GM23338 (cell line): ENCODE measurements around the gene OR51A7. TPM values are rescaled to one million over a fixed set of nuclear protein-coding genes. Genes with fewer than 3 reads are reported as not detected.

Experiments
- ATAC-seq: fragments of 200-7000 bp; cut with Tn5 transposase; 3 replicates; pipeline ENCODE4 v1.9.1; 2020
- DNase-seq: peaks from one replicate; pipeline ENCODE4 v3.0.0-alpha.2; 2015; ENCODE audit warnings: low spot score
- H2AFZ ChIP-seq: fragments of 200-600 bp; sonication (generic); 2 replicates; pipeline ENCODE4 v1.8.0; 2016; ENCODE audit warnings: antibody characterized with exemption, mild to moderate bottlenecking, moderate library complexity
- H3F3A ChIP-seq: fragments of 200-600 bp; sonication (generic); replicated peaks from 2 replicates; pipeline ENCODE4 v1.8.0; 2017; ENCODE audit warnings: antibody characterized with exemption, mixed run types, low read depth
- H3K27ac ChIP-seq: fragments of 200-600 bp; sonication (generic); 2 replicates; pipeline ENCODE4 v1.6.1; 2016; ENCODE audit warnings: low read depth
- H3K27me3 ChIP-seq: fragments of 200-600 bp; sonication (generic); 2 replicates; pipeline ENCODE4 v1.8.0; 2016; ENCODE audit warnings: mild to moderate bottlenecking, mixed run types, moderate library complexity; ENCODE audit not compliant: insufficient read depth
- H3K36me3 ChIP-seq: fragments of 200-600 bp; sonication (generic); 2 replicates; pipeline ENCODE4 v1.8.0; 2016; ENCODE audit warnings: mild to moderate bottlenecking; ENCODE audit not compliant: insufficient read depth
- H3K4me1 ChIP-seq: fragments of 200-600 bp; sonication (generic); 2 replicates; pipeline ENCODE4 v1.8.0; 2016; ENCODE audit warnings: mild to moderate bottlenecking, moderate library complexity; ENCODE audit not compliant: insufficient read depth
- H3K4me2 ChIP-seq: fragments of 200-600 bp; sonication (generic); 2 replicates; pipeline ENCODE4 v1.7.1; 2017; ENCODE audit warnings: mixed run types
- H3K4me3 ChIP-seq: fragments of 200-600 bp; sonication (generic); 2 replicates; pipeline ENCODE4 v1.6.1; 2016; ENCODE audit warnings: mixed run types
- H3K79me2 ChIP-seq: fragments of 200-600 bp; sonication (generic); replicated peaks from 2 replicates; pipeline ENCODE4 v1.8.0; 2017; ENCODE audit warnings: mild to moderate bottlenecking; ENCODE audit not compliant: insufficient read depth
- H3K9me2 ChIP-seq: fragments of 200-600 bp; sonication (generic); 2 replicates; pipeline ENCODE4 v1.8.0; 2017; ENCODE audit not compliant: insufficient read depth
- H4K20me1 ChIP-seq: fragments of 200-600 bp; sonication (generic); replicated peaks from 2 replicates; pipeline ENCODE4 v1.8.0; 2017; ENCODE audit warnings: mild to moderate bottlenecking; ENCODE audit not compliant: insufficient read depth
- H3K27ac Mint-ChIP-seq: 2 replicates; pipeline ENCODE4 v1.8.0; 2020; ENCODE audit warnings: inconsistent platforms, mild to moderate bottlenecking, moderate library complexity, mixed read lengths
- H3K27me3 Mint-ChIP-seq: 3 replicates; pipeline ENCODE4 v1.8.0; 2022; ENCODE audit warnings: low read depth, mild to moderate bottlenecking, moderate library complexity, mixed read lengths, inconsistent platforms; ENCODE audit not compliant: insufficient read depth, poor library complexity
- H3K36me3 Mint-ChIP-seq: 3 replicates; pipeline ENCODE4 v1.8.0; 2021; ENCODE audit warnings: low read depth, mild to moderate bottlenecking, inconsistent platforms, moderate library complexity, mixed read lengths
- H3K4me1 Mint-ChIP-seq: 3 replicates; pipeline ENCODE4 v1.8.0; 2020; ENCODE audit warnings: mild to moderate bottlenecking, inconsistent platforms, mixed read lengths
- H3K4me3 Mint-ChIP-seq: 3 replicates; pipeline ENCODE4 v1.8.0; 2021; ENCODE audit warnings: moderate library complexity, mild to moderate bottlenecking, inconsistent platforms, mixed read lengths
- H3K9me3 Mint-ChIP-seq: 3 replicates; pipeline ENCODE4 v1.8.0; 2020; ENCODE audit warnings: moderate library complexity, mild to moderate bottlenecking, inconsistent platforms, mixed read lengths
- CREB1 ChIP-seq: fragments of 250-450 bp; sonication (Bioruptor Pico); IDR thresholded peaks from 2 replicates; pipeline ENCODE4 v1.5.0; 2020; ENCODE audit warnings: low read depth, mild to moderate bottlenecking, moderate library complexity
- CTCF ChIP-seq, 2 experiments: fragments of 200-600 bp in 1 of 2; sonication (generic) in 1 of 2; conservative IDR thresholded peaks; 2 replicates each; pipeline versions ENCODE4 v1.5.1 to v1.6.1; 2016 to 2017; ENCODE audit warnings: antibody characterized with exemption in 2 of 2, low read depth in 2 of 2, mild to moderate bottlenecking in 2 of 2, moderate library complexity in 1 of 2
- EZH2 ChIP-seq: fragments of 200-600 bp; sonication (generic); IDR thresholded peaks from one replicate; pipeline ENCODE4 v1.8.0; 2017; ENCODE audit warnings: antibody characterized with exemption, mild to moderate bottlenecking, low read depth; ENCODE audit not compliant: unreplicated experiment
- EZH2phosphoT487 ChIP-seq: fragments of 200-600 bp; sonication (generic); IDR thresholded peaks from one replicate; pipeline ENCODE4 v1.8.1; 2018; ENCODE audit warnings: antibody characterized with exemption; ENCODE audit not compliant: unreplicated experiment
- JUNB ChIP-seq: IDR thresholded peaks from one replicate; pipeline ENCODE4 v1.6.1; 2016; ENCODE audit warnings: antibody characterized with exemption; ENCODE audit not compliant: unreplicated experiment
- NANOG ChIP-seq: IDR thresholded peaks from 2 replicates; pipeline ENCODE4 v1.6.1; 2016; ENCODE audit warnings: antibody characterized with exemption, borderline replicate concordance
- POLR2AphosphoS5 ChIP-seq: IDR thresholded peaks from 2 replicates; pipeline ENCODE4 v1.6.1; 2016; ENCODE audit warnings: antibody characterized with exemption, low read depth
- STAT1 ChIP-seq: IDR thresholded peaks from one replicate; pipeline ENCODE4 v1.6.1; 2016; ENCODE audit warnings: antibody characterized with exemption; ENCODE audit not compliant: unreplicated experiment
- ZNF114 ChIP-seq: fragments of 250-450 bp; sonication (Bioruptor Pico); IDR thresholded peaks from 2 replicates; pipeline ENCODE4 v1.5.0; 2020; ENCODE audit warnings: mild to moderate bottlenecking, moderate library complexity
- ZNF331 ChIP-seq: fragments of 250-450 bp; sonication (Bioruptor Pico); IDR thresholded peaks from 2 replicates; pipeline ENCODE4 v1.5.0; 2020; ENCODE audit warnings: low read depth, mild to moderate bottlenecking, moderate library complexity
- polyA plus RNA-seq: library from polyadenylated mRNA; unstranded; fragments of >200 nt; fragmentation: Nextera tagmentation; extraction: Ambion mirVana; gene quantifications from 2 replicates; pipeline ENCODE4 v1.2.1, GENCODE V29; 2016
- total RNA-seq: library from RNA; depleted of rRNA; stranded (reverse); fragments of >200 nt; shearing (Covaris generic); gene quantifications from 2 replicates; pipeline ENCODE4 v1.2.3, GENCODE V29; 2014
- TF ChIP-seq, protein P1 (sequence below): IDR thresholded peaks from one replicate; pipeline ENCODE4 v1.6.1; 2018; ENCODE audit warnings: antibody characterized with exemption; ENCODE audit not compliant: unreplicated experiment
- TF ChIP-seq, protein P2 (sequence below): fragments of 250-450 bp; sonication (Bioruptor Pico); IDR thresholded peaks from 2 replicates; pipeline ENCODE4 v1.5.0; 2020; ENCODE audit warnings: mild to moderate bottlenecking, moderate library complexity
- TF ChIP-seq, protein P3 (sequence below): IDR thresholded peaks from 2 replicates; pipeline ENCODE4 v1.6.1; 2016; ENCODE audit warnings: antibody characterized with exemption

OR51A7 gene
- total and polyA plus RNA-seq, 2 experiments from 2014 or later = not detected

DNA sequence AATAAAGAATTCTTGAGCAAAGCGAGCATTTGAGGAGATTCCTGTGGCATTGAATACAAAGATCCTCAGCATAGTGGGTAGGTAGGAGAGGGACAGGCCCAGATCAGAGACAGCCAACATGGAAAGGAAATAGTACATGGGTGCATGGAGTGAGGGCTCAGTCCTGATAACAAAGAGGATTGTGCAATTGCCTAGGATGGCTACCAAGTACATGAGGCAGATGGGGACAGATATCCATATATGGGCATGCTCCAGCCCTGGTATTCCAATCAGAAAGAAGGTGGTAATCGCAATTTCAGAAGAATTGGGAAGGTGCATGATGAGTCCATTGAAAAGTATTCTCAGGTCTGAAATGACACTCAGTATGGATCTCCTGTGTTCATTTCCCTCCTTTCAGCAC, 13.3 kb upstream of the OR51A7 start:
- H3K79me2 ChIP-seq = no peaks in the 10 kb centered on the region
- no peaks in the 10 kb centered on the region for H3K4me1 ChIP-seq
- ATAC-seq (no peak), DNase-seq (no peak)
- H3K9me2 ChIP-seq = peaks cover 7% of the 10 kb centered on the region
- Mint-ChIP-seq H3K27me3 (no peaks in the 10 kb centered on the region), H3K4me3 (no peak overlapping the region), H3K4me1 (no peaks in the 10 kb centered on the region), H3K27ac (no peak overlapping the region), H3K9me3 (no peaks in the 10 kb centered on the region), H3K36me3 (no peaks in the 10 kb centered on the region)
- H3K27ac ChIP-seq = no peak overlapping the region
- no peaks in the 10 kb centered on the region for H3K27me3 ChIP-seq
- H3K4me3 ChIP-seq = no peak overlapping the region
- H2AFZ ChIP-seq = no peak overlapping the region
- no peak for TF ChIP-seq POLR2AphosphoS5
- no peak for TF ChIP-seq NANOG
- no peak for TF ChIP-seq JUNB
- no peak for TF ChIP-seq CREB1 (CRISPR knock-in tag)
- TF ChIP-seq, protein P1, sequence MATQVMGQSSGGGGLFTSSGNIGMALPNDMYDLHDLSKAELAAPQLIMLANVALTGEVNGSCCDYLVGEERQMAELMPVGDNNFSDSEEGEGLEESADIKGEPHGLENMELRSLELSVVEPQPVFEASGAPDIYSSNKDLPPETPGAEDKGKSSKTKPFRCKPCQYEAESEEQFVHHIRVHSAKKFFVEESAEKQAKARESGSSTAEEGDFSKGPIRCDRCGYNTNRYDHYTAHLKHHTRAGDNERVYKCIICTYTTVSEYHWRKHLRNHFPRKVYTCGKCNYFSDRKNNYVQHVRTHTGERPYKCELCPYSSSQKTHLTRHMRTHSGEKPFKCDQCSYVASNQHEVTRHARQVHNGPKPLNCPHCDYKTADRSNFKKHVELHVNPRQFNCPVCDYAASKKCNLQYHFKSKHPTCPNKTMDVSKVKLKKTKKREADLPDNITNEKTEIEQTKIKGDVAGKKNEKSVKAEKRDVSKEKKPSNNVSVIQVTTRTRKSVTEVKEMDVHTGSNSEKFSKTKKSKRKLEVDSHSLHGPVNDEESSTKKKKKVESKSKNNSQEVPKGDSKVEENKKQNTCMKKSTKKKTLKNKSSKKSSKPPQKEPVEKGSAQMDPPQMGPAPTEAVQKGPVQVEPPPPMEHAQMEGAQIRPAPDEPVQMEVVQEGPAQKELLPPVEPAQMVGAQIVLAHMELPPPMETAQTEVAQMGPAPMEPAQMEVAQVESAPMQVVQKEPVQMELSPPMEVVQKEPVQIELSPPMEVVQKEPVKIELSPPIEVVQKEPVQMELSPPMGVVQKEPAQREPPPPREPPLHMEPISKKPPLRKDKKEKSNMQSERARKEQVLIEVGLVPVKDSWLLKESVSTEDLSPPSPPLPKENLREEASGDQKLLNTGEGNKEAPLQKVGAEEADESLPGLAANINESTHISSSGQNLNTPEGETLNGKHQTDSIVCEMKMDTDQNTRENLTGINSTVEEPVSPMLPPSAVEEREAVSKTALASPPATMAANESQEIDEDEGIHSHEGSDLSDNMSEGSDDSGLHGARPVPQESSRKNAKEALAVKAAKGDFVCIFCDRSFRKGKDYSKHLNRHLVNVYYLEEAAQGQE = no peak
- no peak for TF ChIP-seq STAT1
- TF ChIP-seq ZNF331 (CRISPR knock-in tag) = no peak
- TF ChIP-seq EZH2phosphoT487 = no peak
- TF ChIP-seq, protein P2, sequence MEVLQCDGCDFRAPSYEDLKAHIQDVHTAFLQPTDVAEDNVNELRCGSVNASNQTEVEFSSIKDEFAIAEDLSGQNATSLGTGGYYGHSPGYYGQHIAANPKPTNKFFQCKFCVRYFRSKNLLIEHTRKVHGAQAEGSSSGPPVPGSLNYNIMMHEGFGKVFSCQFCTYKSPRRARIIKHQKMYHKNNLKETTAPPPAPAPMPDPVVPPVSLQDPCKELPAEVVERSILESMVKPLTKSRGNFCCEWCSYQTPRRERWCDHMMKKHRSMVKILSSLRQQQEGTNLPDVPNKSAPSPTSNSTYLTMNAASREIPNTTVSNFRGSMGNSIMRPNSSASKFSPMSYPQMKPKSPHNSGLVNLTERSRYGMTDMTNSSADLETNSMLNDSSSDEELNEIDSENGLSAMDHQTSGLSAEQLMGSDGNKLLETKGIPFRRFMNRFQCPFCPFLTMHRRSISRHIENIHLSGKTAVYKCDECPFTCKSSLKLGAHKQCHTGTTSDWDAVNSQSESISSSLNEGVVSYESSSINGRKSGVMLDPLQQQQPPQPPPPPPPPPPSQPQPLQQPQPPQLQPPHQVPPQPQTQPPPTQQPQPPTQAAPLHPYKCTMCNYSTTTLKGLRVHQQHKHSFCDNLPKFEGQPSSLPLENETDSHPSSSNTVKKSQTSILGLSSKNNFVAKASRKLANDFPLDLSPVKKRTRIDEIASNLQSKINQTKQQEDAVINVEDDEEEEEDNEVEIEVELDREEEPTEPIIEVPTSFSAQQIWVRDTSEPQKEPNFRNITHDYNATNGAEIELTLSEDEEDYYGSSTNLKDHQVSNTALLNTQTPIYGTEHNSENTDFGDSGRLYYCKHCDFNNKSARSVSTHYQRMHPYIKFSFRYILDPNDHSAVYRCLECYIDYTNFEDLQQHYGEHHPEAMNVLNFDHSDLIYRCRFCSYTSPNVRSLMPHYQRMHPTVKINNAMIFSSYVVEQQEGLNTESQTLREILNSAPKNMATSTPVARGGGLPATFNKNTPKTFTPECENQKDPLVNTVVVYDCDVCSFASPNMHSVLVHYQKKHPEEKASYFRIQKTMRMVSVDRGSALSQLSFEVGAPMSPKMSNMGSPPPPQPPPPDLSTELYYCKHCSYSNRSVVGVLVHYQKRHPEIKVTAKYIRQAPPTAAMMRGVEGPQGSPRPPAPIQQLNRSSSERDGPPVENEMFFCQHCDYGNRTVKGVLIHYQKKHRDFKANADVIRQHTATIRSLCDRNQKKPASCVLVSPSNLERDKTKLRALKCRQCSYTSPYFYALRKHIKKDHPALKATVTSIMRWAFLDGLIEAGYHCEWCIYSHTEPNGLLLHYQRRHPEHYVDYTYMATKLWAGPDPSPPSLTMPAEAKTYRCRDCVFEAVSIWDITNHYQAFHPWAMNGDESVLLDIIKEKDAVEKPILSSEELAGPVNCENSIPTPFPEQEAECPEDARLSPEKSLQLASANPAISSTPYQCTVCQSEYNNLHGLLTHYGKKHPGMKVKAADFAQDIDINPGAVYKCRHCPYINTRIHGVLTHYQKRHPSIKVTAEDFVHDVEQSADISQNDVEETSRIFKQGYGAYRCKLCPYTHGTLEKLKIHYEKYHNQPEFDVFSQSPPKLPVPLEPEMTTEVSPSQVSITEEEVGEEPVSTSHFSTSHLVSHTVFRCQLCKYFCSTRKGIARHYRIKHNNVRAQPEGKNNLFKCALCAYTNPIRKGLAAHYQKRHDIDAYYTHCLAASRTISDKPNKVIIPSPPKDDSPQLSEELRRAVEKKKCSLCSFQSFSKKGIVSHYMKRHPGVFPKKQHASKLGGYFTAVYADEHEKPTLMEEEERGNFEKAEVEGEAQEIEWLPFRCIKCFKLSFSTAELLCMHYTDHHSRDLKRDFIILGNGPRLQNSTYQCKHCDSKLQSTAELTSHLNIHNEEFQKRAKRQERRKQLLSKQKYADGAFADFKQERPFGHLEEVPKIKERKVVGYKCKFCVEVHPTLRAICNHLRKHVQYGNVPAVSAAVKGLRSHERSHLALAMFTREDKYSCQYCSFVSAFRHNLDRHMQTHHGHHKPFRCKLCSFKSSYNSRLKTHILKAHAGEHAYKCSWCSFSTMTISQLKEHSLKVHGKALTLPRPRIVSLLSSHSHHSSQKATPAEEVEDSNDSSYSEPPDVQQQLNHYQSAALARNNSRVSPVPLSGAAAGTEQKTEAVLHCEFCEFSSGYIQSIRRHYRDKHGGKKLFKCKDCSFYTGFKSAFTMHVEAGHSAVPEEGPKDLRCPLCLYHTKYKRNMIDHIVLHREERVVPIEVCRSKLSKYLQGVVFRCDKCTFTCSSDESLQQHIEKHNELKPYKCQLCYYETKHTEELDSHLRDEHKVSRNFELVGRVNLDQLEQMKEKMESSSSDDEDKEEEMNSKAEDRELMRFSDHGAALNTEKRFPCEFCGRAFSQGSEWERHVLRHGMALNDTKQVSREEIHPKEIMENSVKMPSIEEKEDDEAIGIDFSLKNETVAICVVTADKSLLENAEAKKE (CRISPR knock-in tag) = no peak
- no peak for TF ChIP-seq EZH2
- TF ChIP-seq CTCF (conservative IDR thresholded peaks at IDR 0.05; ENCODE audit: low read depth in 2 of 2) = no peak
- TF ChIP-seq, protein P3, sequence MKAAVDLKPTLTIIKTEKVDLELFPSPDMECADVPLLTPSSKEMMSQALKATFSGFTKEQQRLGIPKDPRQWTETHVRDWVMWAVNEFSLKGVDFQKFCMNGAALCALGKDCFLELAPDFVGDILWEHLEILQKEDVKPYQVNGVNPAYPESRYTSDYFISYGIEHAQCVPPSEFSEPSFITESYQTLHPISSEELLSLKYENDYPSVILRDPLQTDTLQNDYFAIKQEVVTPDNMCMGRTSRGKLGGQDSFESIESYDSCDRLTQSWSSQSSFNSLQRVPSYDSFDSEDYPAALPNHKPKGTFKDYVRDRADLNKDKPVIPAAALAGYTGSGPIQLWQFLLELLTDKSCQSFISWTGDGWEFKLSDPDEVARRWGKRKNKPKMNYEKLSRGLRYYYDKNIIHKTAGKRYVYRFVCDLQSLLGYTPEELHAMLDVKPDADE = no peak
- no peak for TF ChIP-seq ZNF114 (CRISPR knock-in tag)
- no peaks in the 10 kb centered on the region for H3F3A ChIP-seq
- H3K4me2 ChIP-seq = no peak overlapping the region
- no peaks in the 10 kb centered on the region for H3K36me3 ChIP-seq
- no peaks in the 10 kb centered on the region for H4K20me1 ChIP-seq
